ENCODE measurements around the gene FOXD4L3. TPM values are rescaled to one million over a fixed set of nuclear protein-coding genes. Genes with fewer than 3 reads are reported as not detected.
"Not testable (repeated sequence)": the region's sequence is repeated elsewhere in the genome, so short reads cannot be mapped to it uniquely, and the experiment has no call there.

Gene FOXD4L3
- total and polyA plus RNA-seq, 7 experiments from 2014 or later: 0.30 to 0.54 TPM; not detected in 5

GRCh38 chr9:68343242-68343641 is 40.6 kb downstream of the FOXD4L3 start:
- Mint-ChIP-seq H3K4me3 (peak overlapping the region in 1 of 10 donors; percentile 17), H3K27me3 (peaks cover 0 to 13% (median 8%) of the 10 kb centered on the region in 5 donors)
- H3K27ac ChIP-seq (ENCODE audit: low read depth, low read length); ATAC-seq; H3K9me3 ChIP-seq (ENCODE audit: control insufficient read depth in 2 of 3, low read length in 3 of 3); POLR2A ChIA-PET; H3K27ac Mint-ChIP-seq; H3K36me3 Mint-ChIP-seq; H3K36me3 ChIP-seq (ENCODE audit: control insufficient read depth in 2 of 3, insufficient read depth in 3 of 3, low read length in 3 of 3); CTCF ChIA-PET; H3K4me1 Mint-ChIP-seq; H3K4me3 ChIP-seq (ENCODE audit: low read length); H3K4me1 ChIP-seq (ENCODE audit: control insufficient read depth in 2 of 2, insufficient read depth in 2 of 2, low read length in 2 of 2); DNase-seq; H3K9me3 Mint-ChIP-seq; H3K27me3 ChIP-seq (ENCODE audit: control insufficient read depth in 2 of 2, insufficient read depth in 2 of 2, low read length in 2 of 2): not testable (repeated sequence)
- intact Hi-C loops (cut with micrococcal nuclease): loop anchor here in 1 of 2 donors (10.0 kb wide), 1 partner anchor 222 kb away; no protein-coding TSS in a partner anchor

GRCh38 chr9:68343992-68344391 is 41.3 kb downstream of the FOXD4L3 start:
- ATAC-seq: not testable (repeated sequence)
- intact Hi-C loops (cut with micrococcal nuclease): loop anchor here in 1 of 2 donors (10.0 kb wide), 1 partner anchor 221 kb away; no protein-coding TSS in a partner anchor

GRCh38 chr9:68351689-68352088 is 49.0 kb downstream of the FOXD4L3 start:
- H3K27ac ChIP-seq (ENCODE audit: low read depth, low read length); H3K9me3 ChIP-seq (ENCODE audit: control insufficient read depth in 2 of 3, low read length in 3 of 3); H3K9me3 Mint-ChIP-seq; DNase-seq; CTCF ChIA-PET; H3K4me1 Mint-ChIP-seq; H3K4me3 Mint-ChIP-seq; POLR2A ChIA-PET; H3K4me1 ChIP-seq (ENCODE audit: control insufficient read depth in 2 of 2, insufficient read depth in 2 of 2, low read length in 2 of 2); H3K36me3 ChIP-seq (ENCODE audit: control insufficient read depth in 2 of 3, insufficient read depth in 3 of 3, low read length in 3 of 3); H3K27ac Mint-ChIP-seq; H3K27me3 ChIP-seq (ENCODE audit: control insufficient read depth in 2 of 2, insufficient read depth in 2 of 2, low read length in 2 of 2); ATAC-seq; intact Hi-C loops (cut with micrococcal nuclease); H3K4me3 ChIP-seq (ENCODE audit: low read length); H3K36me3 Mint-ChIP-seq: not testable (repeated sequence)
- peaks cover 4 to 26% (median 13%) of the 10 kb centered on the region in 5 donors for H3K27me3 Mint-ChIP-seq

More at GRCh38 chr9:68343992-68344391, 41.3 kb downstream of the FOXD4L3 start:
- H3K27ac ChIP-seq (ENCODE audit: low read depth, low read length); H3K4me1 ChIP-seq (ENCODE audit: control insufficient read depth in 2 of 2, insufficient read depth in 2 of 2, low read length in 2 of 2); H3K9me3 Mint-ChIP-seq; POLR2A ChIA-PET; H3K9me3 ChIP-seq (ENCODE audit: control insufficient read depth in 2 of 3, low read length in 3 of 3); H3K4me3 Mint-ChIP-seq; H3K36me3 ChIP-seq (ENCODE audit: control insufficient read depth in 2 of 3, insufficient read depth in 3 of 3, low read length in 3 of 3); DNase-seq; CTCF ChIA-PET; H3K4me3 ChIP-seq (ENCODE audit: low read length); H3K27me3 ChIP-seq (ENCODE audit: control insufficient read depth in 2 of 2, insufficient read depth in 2 of 2, low read length in 2 of 2); H3K36me3 Mint-ChIP-seq; H3K27ac Mint-ChIP-seq; H3K4me1 Mint-ChIP-seq: not testable (repeated sequence)
- H3K27me3 Mint-ChIP-seq: peaks cover 6 to 16% (median 9%) of the 10 kb centered on the region in 5 donors

Other genes with a start within 250 kb of the FOXD4L3 start
- gene ZNG1C, start 60.9 kb upstream of the FOXD4L3 start, total RNA-seq: 10 to 100 TPM; 29.7 to 48.6 (median 40.5) TPM
- gene ZNG1C, start 60.9 kb upstream of the FOXD4L3 start, polyA plus RNA-seq: 10 to 100 TPM; 16.4 to 21.3 TPM
- gene PGM5, start 53.7 kb downstream of the FOXD4L3 start, total RNA-seq: 1 to 10 TPM in 1 of 5 experiments, under 1 TPM in 1, not detected in 3; 0.19 to 1.4 TPM
- gene PGM5, start 53.7 kb downstream of the FOXD4L3 start, polyA plus RNA-seq: not detected
- gene TMEM252, start 238.0 kb downstream of the FOXD4L3 start, total RNA-seq: not detected
- gene TMEM252, start 238.0 kb downstream of the FOXD4L3 start, polyA plus RNA-seq: not detected